Stimulated activated CD4-positive, alpha-beta T cell treated with anti-CD3 and anti-CD28 coated beads, Interleukin-2, amount 100 ng/mL, for 4 hours (primary cell): ENCODE results near the gene RNF130.
"Not testable (repeated sequence)": the region's sequence is repeated elsewhere in the genome, so short reads cannot be mapped to it uniquely, and the experiment has no call there.

Experiments
- DNase-seq: peaks from one replicate; pipeline ENCODE4 v3.0.0-alpha.2; 2020; ENCODE audit warnings: low read depth

The RNF130 gene

GRCh38 chr5:179974246-179974945, 97.2 kb downstream of the RNF130 start:
- no peak for DNase-seq

GRCh38 chr5:179973391-179973790, 98.2 kb downstream of the RNF130 start:
- DNase-seq, result no peak

GRCh38 chr5:179969110-179969509, 102.4 kb downstream of the RNF130 start:
- no peak for DNase-seq

- DNase-seq, result no peak
Measured at GRCh38 chr5:179967489-179967888, 104.1 kb downstream of the RNF130 start.

- no peak for DNase-seq
Measured at GRCh38 chr5:179964015-179964414, 107.5 kb downstream of the RNF130 start.

GRCh38 chr5:179963375-179963774, 108.2 kb downstream of the RNF130 start:
- DNase-seq, result no peak

GRCh38 chr5:179960204-179960831, 111.2 kb downstream of the RNF130 start:
- no peak for DNase-seq

GRCh38 chr5:179959641-179960040, 111.9 kb downstream of the RNF130 start:
- no peak for DNase-seq

- DNase-seq, result not testable (repeated sequence)
Measured at GRCh38 chr5:179959118-179959517, 112.4 kb downstream of the RNF130 start.

- DNase-seq, result no peak
Measured at GRCh38 chr5:179955630-179956029, 115.9 kb downstream of the RNF130 start.

GRCh38 chr5:179955062-179955461, 116.5 kb downstream of the RNF130 start:
- DNase-seq, result no peak

GRCh38 chr5:179954434-179954833, 117.1 kb downstream of the RNF130 start:
- DNase-seq, result no peak

GRCh38 chr5:179953987-179954386, 117.6 kb downstream of the RNF130 start:
- no peak for DNase-seq

GRCh38 chr5:179936976-179937681, 134.4 kb downstream of the RNF130 start:
- DNase-seq, result no peak

GRCh38 chr5:179930788-179931473, 140.6 kb downstream of the RNF130 start:
- no peak for DNase-seq

- DNase-seq, result no peak
Measured at GRCh38 chr5:179927824-179928223, 143.7 kb downstream of the RNF130 start.

GRCh38 chr5:179926657-179927056, 144.9 kb downstream of the RNF130 start:
- DNase-seq, result no peak

GRCh38 chr5:179923436-179923835, 148.1 kb downstream of the RNF130 start:
- no peak for DNase-seq

GRCh38 chr5:179920175-179920574, 151.4 kb downstream of the RNF130 start:
- no peak for DNase-seq

GRCh38 chr5:179919487-179920060, 152.0 kb downstream of the RNF130 start:
- DNase-seq, result no peak

GRCh38 chr5:179918742-179919486, 152.6 kb downstream of the RNF130 start:
- DNase-seq, result no peak

GRCh38 chr5:179916523-179916922, 155.0 kb downstream of the RNF130 start:
- DNase-seq, result no peak
